ENCODE measurements around the gene TLE4. TPM values are rescaled to one million over a fixed set of nuclear protein-coding genes. Genes with fewer than 3 reads are reported as not detected.

TLE4 gene
- total RNA-seq, 2 experiments from 2014 or later = 125 to 136 TPM

DNA sequence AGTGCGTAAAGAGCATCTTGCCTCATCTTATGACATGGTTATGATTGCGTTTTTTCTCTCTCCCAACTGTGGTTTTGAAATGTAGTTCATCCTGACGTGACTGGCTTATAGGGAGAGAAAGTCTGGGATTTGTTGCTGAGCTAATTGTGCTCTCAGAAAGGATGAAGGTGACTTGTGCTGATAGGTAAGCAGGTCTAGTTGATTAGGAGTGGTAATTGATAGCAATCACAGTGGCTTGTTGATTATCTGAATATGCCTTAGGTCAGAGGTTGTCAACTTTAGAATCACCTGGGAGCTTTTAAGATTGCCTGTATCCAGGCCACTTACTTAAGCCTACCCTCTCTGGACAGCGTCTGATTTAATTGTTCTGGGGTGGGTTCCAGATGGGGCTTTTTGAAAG lies 117.8 kb downstream of the TLE4 start:
- POLR2A ChIA-PET = interaction anchor here (1.2 to 1.6 kb wide), 2 partner anchors 118 to 394 kb away, joined by 3 to 9 read pairs; partner anchors contain the start of gene TLE4
- H3K9me3 Mint-ChIP-seq = no peaks in the 10 kb centered on the region
- ATAC-seq (ENCODE audit: poor library complexity) = no peak
- H3K4me1 ChIP-seq (ENCODE audit: insufficient read depth, low read length) = peaks cover 14% of the 10 kb centered on the region
- H3K27ac Mint-ChIP-seq = no peak overlapping the region
- no peak overlapping the region for H3K4me3 ChIP-seq (ENCODE audit: low read length)
- CTCF ChIA-PET = no interaction called here
- H3K36me3 ChIP-seq (ENCODE audit: insufficient read depth, low read length) = peaks cover 3% of the 10 kb centered on the region
- H3K27me3 Mint-ChIP-seq = no peaks in the 10 kb centered on the region
- peaks cover 10% of the 10 kb centered on the region for H3K36me3 Mint-ChIP-seq (ENCODE audit: low read depth)
- intact Hi-C loops (cut with DNase I, micrococcal nuclease) = no loop called here
- TF ChIP-seq, protein P1, sequence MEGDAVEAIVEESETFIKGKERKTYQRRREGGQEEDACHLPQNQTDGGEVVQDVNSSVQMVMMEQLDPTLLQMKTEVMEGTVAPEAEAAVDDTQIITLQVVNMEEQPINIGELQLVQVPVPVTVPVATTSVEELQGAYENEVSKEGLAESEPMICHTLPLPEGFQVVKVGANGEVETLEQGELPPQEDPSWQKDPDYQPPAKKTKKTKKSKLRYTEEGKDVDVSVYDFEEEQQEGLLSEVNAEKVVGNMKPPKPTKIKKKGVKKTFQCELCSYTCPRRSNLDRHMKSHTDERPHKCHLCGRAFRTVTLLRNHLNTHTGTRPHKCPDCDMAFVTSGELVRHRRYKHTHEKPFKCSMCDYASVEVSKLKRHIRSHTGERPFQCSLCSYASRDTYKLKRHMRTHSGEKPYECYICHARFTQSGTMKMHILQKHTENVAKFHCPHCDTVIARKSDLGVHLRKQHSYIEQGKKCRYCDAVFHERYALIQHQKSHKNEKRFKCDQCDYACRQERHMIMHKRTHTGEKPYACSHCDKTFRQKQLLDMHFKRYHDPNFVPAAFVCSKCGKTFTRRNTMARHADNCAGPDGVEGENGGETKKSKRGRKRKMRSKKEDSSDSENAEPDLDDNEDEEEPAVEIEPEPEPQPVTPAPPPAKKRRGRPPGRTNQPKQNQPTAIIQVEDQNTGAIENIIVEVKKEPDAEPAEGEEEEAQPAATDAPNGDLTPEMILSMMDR (IDR thresholded peaks at IDR 0.05) = no peak
- H3K4me1 Mint-ChIP-seq (ENCODE audit: low read depth) = peaks cover 88% of the 10 kb centered on the region
- H3K4me3 Mint-ChIP-seq = no peak overlapping the region
- DNase-seq = no peak
- H3K27ac ChIP-seq (ENCODE audit: low read depth in 1 of 2, low read length in 2 of 2) = no peak overlapping the region
- no peaks in the 10 kb centered on the region for H3K27me3 ChIP-seq (ENCODE audit: control insufficient read depth in 1 of 2, insufficient read depth in 2 of 2, low read length in 2 of 2)
- H3K9me3 ChIP-seq (ENCODE audit: control insufficient read depth in 1 of 2, insufficient read depth in 1 of 2, low read length in 2 of 2) = no peaks in the 10 kb centered on the region

DNA sequence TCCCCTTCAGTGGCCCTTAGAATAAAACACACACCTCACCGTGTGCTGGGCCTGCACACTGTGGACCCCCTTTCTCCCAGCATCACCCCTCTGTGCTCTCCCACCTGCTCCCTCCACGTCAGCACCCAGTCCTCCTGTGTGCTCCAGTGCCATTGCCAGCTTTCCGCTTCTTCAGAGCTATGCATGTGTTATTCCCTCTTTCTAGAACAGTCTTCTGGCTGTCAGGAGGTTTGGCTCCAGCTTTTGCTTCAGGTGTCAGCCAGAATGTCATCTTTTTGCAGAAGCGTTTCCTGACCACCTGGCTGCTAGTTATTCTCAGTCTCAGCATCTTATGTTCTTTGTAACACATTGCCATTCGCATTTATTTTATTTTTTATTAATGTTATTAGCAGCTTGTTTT lies 119.7 kb downstream of the TLE4 start:
- Mint-ChIP-seq H3K4me3 (no peak overlapping the region), H3K27ac (no peak overlapping the region), H3K9me3 (no peaks in the 10 kb centered on the region), H3K4me1 (ENCODE audit: low read depth) (peaks cover 90% of the 10 kb centered on the region), H3K36me3 (ENCODE audit: low read depth) (peaks cover 6% of the 10 kb centered on the region), H3K27me3 (no peaks in the 10 kb centered on the region)
- no peak overlapping the region for H3K27ac ChIP-seq (ENCODE audit: low read depth in 1 of 2, low read length in 2 of 2)
- ATAC-seq (ENCODE audit: poor library complexity) (no peak), DNase-seq (no peak)
- intact Hi-C loops (cut with DNase I, micrococcal nuclease) = no loop called here
- no peaks in the 10 kb centered on the region for H3K9me3 ChIP-seq (ENCODE audit: control insufficient read depth in 1 of 2, insufficient read depth in 1 of 2, low read length in 2 of 2)
- H3K27me3 ChIP-seq (ENCODE audit: control insufficient read depth in 1 of 2, insufficient read depth in 2 of 2, low read length in 2 of 2) = no peaks in the 10 kb centered on the region
- TF ChIP-seq, protein P1 (IDR thresholded peaks at IDR 0.05) = no peak
- H3K4me1 ChIP-seq (ENCODE audit: insufficient read depth, low read length) = peaks cover 19% of the 10 kb centered on the region
- POLR2A ChIA-PET = no interaction called here
- H3K36me3 ChIP-seq (ENCODE audit: insufficient read depth, low read length) = peaks cover 3% of the 10 kb centered on the region
- CTCF ChIA-PET = no interaction called here
- H3K4me3 ChIP-seq (ENCODE audit: low read length) = no peak overlapping the region

DNA sequence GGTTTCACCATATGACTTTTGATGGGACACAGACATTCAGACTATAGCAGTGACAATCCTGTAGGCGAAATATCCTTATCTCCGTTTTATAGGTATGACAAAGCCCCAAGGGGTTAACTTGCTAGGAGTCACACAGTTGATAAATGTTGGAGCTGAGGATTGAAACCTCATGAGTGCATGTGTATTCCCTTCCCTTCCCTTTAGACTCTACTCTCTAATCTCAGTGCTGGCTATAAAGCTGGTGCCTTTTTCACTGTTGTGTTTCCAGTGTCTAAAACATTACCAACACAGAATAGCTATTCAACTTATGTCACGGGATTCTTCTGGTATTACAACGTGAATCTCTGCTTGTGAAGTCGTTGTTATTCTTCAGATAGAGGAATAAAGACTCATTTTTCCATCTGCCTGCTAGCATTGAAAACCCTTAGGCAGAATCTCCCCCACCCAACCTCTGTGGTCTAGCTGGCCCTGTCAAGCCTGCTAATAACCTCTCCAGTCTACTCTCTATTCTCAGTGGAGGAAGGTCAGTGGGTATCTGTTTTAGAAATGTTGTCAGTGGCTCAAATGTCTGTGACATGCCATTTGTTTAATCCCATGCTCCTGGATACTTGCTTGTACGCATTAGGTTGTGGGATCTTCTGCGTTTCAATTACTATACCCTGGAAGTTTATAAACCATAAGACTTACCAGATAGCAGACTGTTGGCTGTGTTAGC lies 121.2 kb downstream of the TLE4 start:
- H3K36me3 ChIP-seq (ENCODE audit: insufficient read depth, low read length) = peaks cover 3% of the 10 kb centered on the region
- Mint-ChIP-seq H3K9me3 (no peaks in the 10 kb centered on the region), H3K4me3 (no peak overlapping the region), H3K4me1 (ENCODE audit: low read depth) (peaks cover 85% of the 10 kb centered on the region), H3K27me3 (no peaks in the 10 kb centered on the region), H3K27ac (no peak overlapping the region), H3K36me3 (ENCODE audit: low read depth) (no peaks in the 10 kb centered on the region)
- ChIA-PET CTCF (interaction anchor here (1.1 kb wide), 1 partner anchor 44 kb away, joined by 3 read pairs; no protein-coding TSS in a partner anchor), POLR2A (no interaction called here)
- H3K4me1 ChIP-seq (ENCODE audit: insufficient read depth, low read length) = peaks cover 12% of the 10 kb centered on the region
- no peaks in the 10 kb centered on the region for H3K9me3 ChIP-seq (ENCODE audit: control insufficient read depth in 1 of 2, insufficient read depth in 1 of 2, low read length in 2 of 2)
- H3K27ac ChIP-seq (ENCODE audit: low read depth in 1 of 2, low read length in 2 of 2) = no peak overlapping the region
- ATAC-seq (ENCODE audit: poor library complexity) (no peak), DNase-seq (no peak)
- TF ChIP-seq, protein P1 (IDR thresholded peaks at IDR 0.05) = no peak
- H3K27me3 ChIP-seq (ENCODE audit: control insufficient read depth in 1 of 2, insufficient read depth in 2 of 2, low read length in 2 of 2) = no peaks in the 10 kb centered on the region
- intact Hi-C loops (cut with DNase I, micrococcal nuclease) = no loop called here
- no peak overlapping the region for H3K4me3 ChIP-seq (ENCODE audit: low read length)

All from CD4-positive, alpha-beta T cell (primary cell).